Nephron progenitor cell (in vitro differentiated cells): ENCODE results near the gene NTM.

Experiments used
- DNase-seq: peaks from one replicate; pipeline ENCODE4 v3.0.0; 2021
- H3K27ac Mint-ChIP-seq: 2 replicates; pipeline ENCODE4 v1.8.0; 2021; ENCODE audit warnings: mild to moderate bottlenecking, moderate library complexity, mixed read lengths
- H3K27me3 Mint-ChIP-seq: 2 replicates; pipeline ENCODE4 v1.8.0; 2021; ENCODE audit warnings: mild to moderate bottlenecking, low read depth, mixed read lengths; ENCODE audit not compliant: poor library complexity
- H3K36me3 Mint-ChIP-seq: 2 replicates; pipeline ENCODE4 v1.8.0; 2021; ENCODE audit warnings: low read depth, mixed read lengths
- H3K4me1 Mint-ChIP-seq: 2 replicates; pipeline ENCODE4 v1.8.0; 2021; ENCODE audit warnings: mixed read lengths
- H3K4me3 Mint-ChIP-seq: 2 replicates; pipeline ENCODE4 v1.8.0; 2021; ENCODE audit warnings: mild to moderate bottlenecking, moderate library complexity, mixed read lengths
- H3K9me3 Mint-ChIP-seq: 2 replicates; pipeline ENCODE4 v1.8.0; 2021; ENCODE audit warnings: mild to moderate bottlenecking, moderate library complexity, mixed read lengths
- CTCF ChIP-seq: fragments of 200-600 bp; sonication (generic); IDR thresholded peaks from 2 replicates; pipeline ENCODE4 v1.5.0; 2021; ENCODE audit warnings: antibody characterized with exemption

The NTM gene

DNA sequence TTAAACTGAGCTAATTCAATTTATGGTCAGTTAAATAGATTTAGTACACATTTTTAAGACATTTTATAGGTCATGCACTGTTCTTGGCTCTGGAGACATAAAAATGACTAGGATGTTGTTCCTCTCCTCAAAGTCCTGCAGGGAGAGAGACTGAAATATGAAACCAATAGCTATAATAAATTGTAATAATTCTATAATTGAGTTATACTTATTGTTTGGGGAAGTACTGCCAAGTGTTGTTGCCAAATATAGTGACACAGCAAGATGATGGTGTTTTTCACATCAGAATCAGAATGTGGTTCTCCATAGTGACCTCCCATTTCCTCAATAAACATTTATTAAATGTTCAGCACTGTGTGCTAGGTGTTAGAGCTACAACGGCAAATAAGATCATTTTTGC lies 470.6 kb downstream of the NTM start:
- TF ChIP-seq CTCF: no peak
- Mint-ChIP-seq H3K36me3 (no peaks in the 10 kb centered on the region), H3K9me3 (no peaks in the 10 kb centered on the region), H3K27me3 (peaks cover 15% of the 10 kb centered on the region), H3K4me3 (no peak overlapping the region), H3K27ac (no peak overlapping the region), H3K4me1 (peaks cover 5% of the 10 kb centered on the region)
- DNase-seq: no peak

DNA sequence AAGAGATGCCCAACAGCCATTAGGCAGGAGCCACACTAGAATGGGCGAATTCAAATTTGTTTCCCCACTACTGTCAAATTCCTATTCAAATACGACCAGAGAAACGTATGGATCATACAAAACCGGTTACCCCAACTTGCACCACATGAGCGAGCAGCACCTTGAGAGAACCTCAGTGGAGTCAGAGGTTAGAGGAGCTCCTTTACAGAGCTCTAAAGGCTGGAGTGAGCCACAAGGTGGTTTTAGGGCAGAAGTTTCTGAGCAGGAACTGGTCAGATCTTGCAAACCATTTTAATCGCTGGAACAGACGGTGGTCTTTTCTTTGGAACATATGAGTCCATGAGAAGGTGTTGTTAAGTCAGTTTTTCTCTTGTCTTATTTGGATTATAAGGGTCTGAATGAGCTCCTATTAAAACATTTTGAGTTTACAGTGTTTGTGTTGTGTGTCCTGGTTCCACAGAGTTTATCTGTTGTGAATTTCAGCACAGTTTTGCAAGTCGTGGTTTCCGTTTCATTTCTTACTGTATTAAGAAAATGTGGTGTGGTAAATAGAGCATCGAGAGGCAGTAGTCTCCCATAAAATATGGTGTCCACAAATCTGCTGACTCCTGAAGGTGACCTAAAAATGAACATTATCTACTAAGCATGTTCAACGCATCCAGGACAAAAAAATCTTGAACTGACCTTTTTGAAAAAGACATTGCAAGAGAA lies 471.7 kb downstream of the NTM start:
- no peak overlapping the region for H3K4me3 Mint-ChIP-seq
- H3K36me3 Mint-ChIP-seq: no peaks in the 10 kb centered on the region
- H3K27ac Mint-ChIP-seq: no peak overlapping the region
- DNase-seq: no peak
- H3K9me3 Mint-ChIP-seq: no peaks in the 10 kb centered on the region
- H3K4me1 Mint-ChIP-seq: peaks cover 10% of the 10 kb centered on the region
- TF ChIP-seq CTCF: no peak
- H3K27me3 Mint-ChIP-seq: peaks cover 15% of the 10 kb centered on the region

DNA sequence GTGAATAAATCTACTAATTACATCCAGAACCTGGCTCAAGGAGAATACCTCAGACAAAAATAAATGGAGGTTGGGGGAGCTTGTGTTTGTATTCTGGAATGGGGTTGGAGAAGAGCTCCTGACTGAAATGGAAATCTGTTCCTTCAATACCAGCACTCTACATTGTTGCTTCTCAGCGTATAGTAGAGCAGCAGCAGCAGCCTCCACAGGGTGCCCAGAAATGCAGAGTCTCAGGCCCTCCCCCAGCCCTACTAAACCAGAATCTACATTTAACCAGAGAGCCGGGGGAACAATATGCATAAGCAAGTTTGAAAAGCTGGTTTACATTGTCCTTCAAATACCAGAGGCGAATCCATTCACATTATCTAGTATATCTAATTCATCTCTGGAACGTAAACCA lies 474.8 kb downstream of the NTM start:
- Mint-ChIP-seq H3K4me1 (peaks cover 23% of the 10 kb centered on the region), H3K27ac (no peak overlapping the region), H3K36me3 (no peaks in the 10 kb centered on the region), H3K27me3 (peaks cover 11% of the 10 kb centered on the region), H3K4me3 (no peak overlapping the region), H3K9me3 (no peaks in the 10 kb centered on the region)
- no peak for DNase-seq
- TF ChIP-seq CTCF: no peak

- H3K4me3 Mint-ChIP-seq: no peak overlapping the region
- H3K27me3 Mint-ChIP-seq: peaks cover 13% of the 10 kb centered on the region
- H3K9me3 Mint-ChIP-seq: no peaks in the 10 kb centered on the region
- H3K27ac Mint-ChIP-seq: no peak overlapping the region
- DNase-seq: no peak
- H3K4me1 Mint-ChIP-seq: peaks cover 44% of the 10 kb centered on the region
- H3K36me3 Mint-ChIP-seq: no peaks in the 10 kb centered on the region
- no peak for TF ChIP-seq CTCF
Observed at GRCh38 chr11:131849485-131849884, 479.1 kb downstream of the NTM start.

DNA sequence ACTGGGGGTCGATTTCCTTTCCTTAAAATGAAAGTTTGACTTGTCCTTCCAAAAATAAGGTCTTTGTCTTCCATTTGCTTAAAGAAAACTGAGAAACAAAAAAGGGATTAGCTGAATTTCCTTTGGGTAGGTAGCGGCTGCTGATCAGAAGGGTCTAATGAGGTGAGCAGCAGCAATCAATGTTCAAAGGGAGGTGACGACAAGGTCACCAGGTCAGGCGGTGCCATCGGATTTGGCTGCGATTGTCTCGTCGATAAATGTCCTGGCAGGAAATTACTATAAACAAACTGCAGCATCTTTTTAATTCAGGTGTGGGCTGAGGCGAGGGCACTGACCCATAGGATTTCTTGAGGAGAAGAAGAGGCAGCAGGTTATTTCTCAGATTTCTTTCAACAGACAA lies 480.1 kb downstream of the NTM start:
- DNase-seq: no peak
- Mint-ChIP-seq H3K27ac (no peak overlapping the region), H3K4me3 (no peak overlapping the region), H3K9me3 (no peaks in the 10 kb centered on the region), H3K4me1 (peaks cover 44% of the 10 kb centered on the region), H3K36me3 (no peaks in the 10 kb centered on the region), H3K27me3 (peaks cover 17% of the 10 kb centered on the region)
- no peak for TF ChIP-seq CTCF
